ENCODE measurements around the gene TGFA. TPM values are rescaled to one million over a fixed set of nuclear protein-coding genes. Genes with fewer than 3 reads are reported as not detected.

TGFA gene
- total RNA-seq, 1 experiment from 2014 or later, result 27.7 TPM

DNA sequence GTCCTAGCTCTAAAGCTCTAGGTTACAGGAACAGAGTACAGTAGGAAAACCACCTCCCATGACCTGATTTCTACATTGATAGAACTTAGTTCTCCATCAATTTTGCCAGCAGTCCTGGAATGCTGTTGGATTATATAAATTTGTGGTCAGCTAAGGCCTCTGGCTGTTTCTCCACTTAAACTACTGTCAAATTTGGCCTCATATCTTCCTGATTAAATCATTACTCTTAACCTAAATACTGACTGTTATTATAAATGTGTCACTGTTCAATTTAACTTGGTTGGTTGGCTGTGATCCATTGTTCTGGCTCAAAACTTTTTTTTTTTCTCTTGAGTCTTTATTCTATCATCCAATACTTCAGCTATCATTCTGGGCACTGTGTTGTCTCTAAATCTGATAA is 71.2 kb downstream of the TGFA start:
- no peaks in the 10 kb centered on the region; the same call in 1 of the 2 replicates for H3K9me3 ChIP-seq (ENCODE audit: insufficient read depth, low read depth)
- H2AFZ ChIP-seq, result no peak overlapping the region
- TF ChIP-seq EZH2 (IDR thresholded peaks at IDR 0.05; ENCODE audit: low read depth), result no peak
- TF ChIP-seq, protein P1, sequence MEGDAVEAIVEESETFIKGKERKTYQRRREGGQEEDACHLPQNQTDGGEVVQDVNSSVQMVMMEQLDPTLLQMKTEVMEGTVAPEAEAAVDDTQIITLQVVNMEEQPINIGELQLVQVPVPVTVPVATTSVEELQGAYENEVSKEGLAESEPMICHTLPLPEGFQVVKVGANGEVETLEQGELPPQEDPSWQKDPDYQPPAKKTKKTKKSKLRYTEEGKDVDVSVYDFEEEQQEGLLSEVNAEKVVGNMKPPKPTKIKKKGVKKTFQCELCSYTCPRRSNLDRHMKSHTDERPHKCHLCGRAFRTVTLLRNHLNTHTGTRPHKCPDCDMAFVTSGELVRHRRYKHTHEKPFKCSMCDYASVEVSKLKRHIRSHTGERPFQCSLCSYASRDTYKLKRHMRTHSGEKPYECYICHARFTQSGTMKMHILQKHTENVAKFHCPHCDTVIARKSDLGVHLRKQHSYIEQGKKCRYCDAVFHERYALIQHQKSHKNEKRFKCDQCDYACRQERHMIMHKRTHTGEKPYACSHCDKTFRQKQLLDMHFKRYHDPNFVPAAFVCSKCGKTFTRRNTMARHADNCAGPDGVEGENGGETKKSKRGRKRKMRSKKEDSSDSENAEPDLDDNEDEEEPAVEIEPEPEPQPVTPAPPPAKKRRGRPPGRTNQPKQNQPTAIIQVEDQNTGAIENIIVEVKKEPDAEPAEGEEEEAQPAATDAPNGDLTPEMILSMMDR (conservative IDR thresholded peaks at IDR 0.05), result no peak
- intact Hi-C loops (cut with micrococcal nuclease; ENCODE audit: unreplicated experiment), result loop anchor here (5.0 kb wide), 2 partner anchors 80 to 140 kb away; no protein-coding TSS in a partner anchor
- H3K4me1 ChIP-seq (replicated peaks; ENCODE audit: insufficient read depth), result peaks cover 30% of the 10 kb centered on the region
- H3K27me3 ChIP-seq (ENCODE audit: insufficient read depth, low read depth), result no peaks in the 10 kb centered on the region
- no peak overlapping the region for H3K27ac ChIP-seq
- CTCF ChIA-PET, result no interaction called here
- peak in 1 of 2 experiments; percentile 63 for DNase-seq
- no TSS peak for BruUV-seq (replicated peaks)
- no peak overlapping the region for H3K4me2 ChIP-seq
- H4K20me1 ChIP-seq (ENCODE audit: insufficient read depth), result no peaks in the 10 kb centered on the region
- POLR2A ChIA-PET (ENCODE audit: unreplicated experiment), result interaction anchor here (0.5 to 0.6 kb wide), 2 partner anchors 128 to 340 kb away, joined by 4 to 7 read pairs; no protein-coding TSS in a partner anchor
- H3K4me3 ChIP-seq, result no peak overlapping the region
- no peaks in the 10 kb centered on the region for H3K9me2 ChIP-seq (ENCODE audit: insufficient read depth)
- H3K79me2 ChIP-seq (ENCODE audit: low read depth), result peaks cover 23% of the 10 kb centered on the region
- peaks cover 28% of the 10 kb centered on the region for H3F3A ChIP-seq (ENCODE audit: insufficient read depth, low read depth)
- H3K36me3 ChIP-seq (ENCODE audit: low read depth), result peaks cover 13% of the 10 kb centered on the region; the same call in 1 of the 2 replicates

DNA sequence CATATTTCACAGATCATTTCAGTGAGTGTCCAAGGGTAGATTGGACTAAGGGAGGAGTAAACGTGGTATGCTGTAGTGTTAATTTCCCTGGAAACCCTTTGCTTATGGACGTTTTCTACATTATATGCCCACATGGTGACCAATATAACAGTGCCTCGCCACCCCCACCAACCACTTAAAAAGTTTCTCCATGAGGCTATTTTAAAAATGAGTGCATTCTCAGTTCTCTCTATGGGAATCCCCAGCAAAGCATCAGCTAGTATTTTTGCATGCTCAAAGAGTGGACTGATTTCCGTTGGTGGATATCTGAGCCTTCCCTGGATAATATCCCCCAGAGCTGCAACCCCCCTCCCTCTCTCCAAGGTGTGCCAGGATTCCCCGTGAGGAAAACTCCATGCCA is 73.2 kb downstream of the TGFA start:
- H4K20me1 ChIP-seq (ENCODE audit: insufficient read depth), result no peaks in the 10 kb centered on the region
- CTCF ChIA-PET, result interaction anchor here (0.6 kb wide), 1 partner anchor 73 kb away, joined by 4 read pairs; the partner anchor contains the start of gene TGFA
- H3K4me1 ChIP-seq (replicated peaks; ENCODE audit: insufficient read depth), result peaks cover 28% of the 10 kb centered on the region
- intact Hi-C loops (cut with micrococcal nuclease; ENCODE audit: unreplicated experiment), result loop anchor here (5.0 kb wide), 2 partner anchors 78 to 138 kb away; no protein-coding TSS in a partner anchor
- no peak overlapping the region for H3K4me3 ChIP-seq
- H3K27ac ChIP-seq, result no peak overlapping the region
- no peaks in the 10 kb centered on the region; the same call in 1 of the 2 replicates for H3K9me3 ChIP-seq (ENCODE audit: insufficient read depth, low read depth)
- DNase-seq, result no peak
- no TSS peak for BruUV-seq (replicated peaks)
- no peak overlapping the region for H3K4me2 ChIP-seq
- H3F3A ChIP-seq (ENCODE audit: insufficient read depth, low read depth), result peaks cover 23% of the 10 kb centered on the region
- H3K9me2 ChIP-seq (ENCODE audit: insufficient read depth), result no peaks in the 10 kb centered on the region
- H2AFZ ChIP-seq, result no peak overlapping the region
- POLR2A ChIA-PET (ENCODE audit: unreplicated experiment), result no interaction called here
- H3K79me2 ChIP-seq (ENCODE audit: low read depth), result peaks cover 18% of the 10 kb centered on the region
- no peak for TF ChIP-seq EZH2 (IDR thresholded peaks at IDR 0.05; ENCODE audit: low read depth)
- TF ChIP-seq, protein P1 (conservative IDR thresholded peaks at IDR 0.05), result no peak
- no peaks in the 10 kb centered on the region for H3K27me3 ChIP-seq (ENCODE audit: insufficient read depth, low read depth)
- H3K36me3 ChIP-seq (ENCODE audit: low read depth), result peaks cover 10% of the 10 kb centered on the region; the same call in 1 of the 2 replicates

DNA sequence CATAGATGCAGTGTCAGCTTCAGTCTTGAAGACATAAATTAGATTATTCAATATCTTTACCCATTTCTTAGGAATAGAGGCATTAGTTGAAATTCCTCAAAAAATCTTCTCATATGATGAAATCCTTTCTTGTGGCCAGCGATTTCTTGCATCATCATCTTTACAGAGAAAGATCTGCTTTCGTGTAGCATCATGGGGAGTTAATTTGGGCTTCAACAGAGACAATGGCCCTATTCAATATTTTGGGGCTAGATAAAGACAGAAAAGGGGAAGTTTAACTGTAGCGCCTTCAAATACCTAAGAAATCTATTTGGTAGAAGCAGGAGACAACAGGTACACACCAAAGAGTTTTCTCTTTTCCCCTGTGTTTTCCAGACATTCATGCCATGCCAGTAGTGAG is 73.8 kb downstream of the TGFA start:
- H3K36me3 ChIP-seq (ENCODE audit: low read depth), result peaks cover 10% of the 10 kb centered on the region; the same call in 1 of the 2 replicates
- no peaks in the 10 kb centered on the region; the same call in 1 of the 2 replicates for H3K9me3 ChIP-seq (ENCODE audit: insufficient read depth, low read depth)
- POLR2A ChIA-PET (ENCODE audit: unreplicated experiment), result no interaction called here
- CTCF ChIA-PET, result interaction anchor here (0.6 kb wide), 1 partner anchor 74 kb away, joined by 4 read pairs; the partner anchor contains the start of gene TGFA
- H3K4me2 ChIP-seq, result no peak overlapping the region
- BruUV-seq (replicated peaks), result no TSS peak
- H3K27me3 ChIP-seq (ENCODE audit: insufficient read depth, low read depth), result no peaks in the 10 kb centered on the region
- H3K9me2 ChIP-seq (ENCODE audit: insufficient read depth), result no peaks in the 10 kb centered on the region
- no peak for DNase-seq
- no peaks in the 10 kb centered on the region for H4K20me1 ChIP-seq (ENCODE audit: insufficient read depth)
- TF ChIP-seq, protein P1 (conservative IDR thresholded peaks at IDR 0.05), result no peak
- no peak for TF ChIP-seq EZH2 (IDR thresholded peaks at IDR 0.05; ENCODE audit: low read depth)
- peaks cover 18% of the 10 kb centered on the region for H3K79me2 ChIP-seq (ENCODE audit: low read depth)
- H3K4me1 ChIP-seq (replicated peaks; ENCODE audit: insufficient read depth), result peaks cover 21% of the 10 kb centered on the region
- H3K4me3 ChIP-seq, result no peak overlapping the region
- H2AFZ ChIP-seq, result no peak overlapping the region
- H3K27ac ChIP-seq, result no peak overlapping the region
- peaks cover 16% of the 10 kb centered on the region for H3F3A ChIP-seq (ENCODE audit: insufficient read depth, low read depth)
- intact Hi-C loops (cut with micrococcal nuclease; ENCODE audit: unreplicated experiment), result loop anchor here (5.0 kb wide), 2 partner anchors 78 to 138 kb away; no protein-coding TSS in a partner anchor
